GM06990 (cell line): Measurements from ENCODE around the gene CCDC27.

Experiments used
- DNase-seq: peaks from one replicate; pipeline ENCODE4 v3.0.0-alpha.2; 2011; ENCODE audit not compliant: insufficient read length; ENCODE audit errors: extremely low read depth
- H3K27me3 ChIP-seq: replicated peaks from 2 replicates; pipeline ENCODE4 v1.6.0; 2011; ENCODE audit warnings: low read length; ENCODE audit not compliant: control insufficient read depth, insufficient read depth
- H3K36me3 ChIP-seq: 2 replicates; pipeline ENCODE4 v1.5.1; 2011; ENCODE audit warnings: low read length; ENCODE audit not compliant: control insufficient read depth, insufficient read depth
- H3K4me3 ChIP-seq: replicated peaks from 2 replicates; pipeline ENCODE4 v1.5.1; 2011; ENCODE audit warnings: low read depth, mild to moderate bottlenecking, control low read depth, low read length
- CTCF ChIP-seq: IDR thresholded peaks from 2 replicates; pipeline ENCODE4 v1.5.1; 2011; ENCODE audit warnings: low read length, control low read depth, mild to moderate bottlenecking, inconsistent platforms; ENCODE audit not compliant: insufficient read depth, poor library complexity, severe bottlenecking

CCDC27 gene

GRCh38 chr1:3706651-3707297 is 45.5 kb upstream of the CCDC27 start:
- Histone ChIP-seq H3K4me3 (no peak overlapping the region), H3K27me3 (no peaks in the 10 kb centered on the region), H3K36me3 (peaks cover 11% of the 10 kb centered on the region)
- no peak for DNase-seq
- no peak for TF ChIP-seq CTCF

GRCh38 chr1:3707298-3707938 is 44.8 kb upstream of the CCDC27 start:
- TF ChIP-seq CTCF: no peak
- H3K36me3 ChIP-seq: peaks cover 11% of the 10 kb centered on the region
- no peaks in the 10 kb centered on the region for H3K27me3 ChIP-seq
- H3K4me3 ChIP-seq: no peak overlapping the region
- DNase-seq: no peak

- no peak for DNase-seq
- no peak for TF ChIP-seq CTCF
- H3K4me3 ChIP-seq: no peak overlapping the region
- H3K36me3 ChIP-seq: peaks cover 11% of the 10 kb centered on the region
- H3K27me3 ChIP-seq: no peaks in the 10 kb centered on the region
Observed at GRCh38 chr1:3707939-3708328, 44.3 kb upstream of the CCDC27 start.

DNA sequence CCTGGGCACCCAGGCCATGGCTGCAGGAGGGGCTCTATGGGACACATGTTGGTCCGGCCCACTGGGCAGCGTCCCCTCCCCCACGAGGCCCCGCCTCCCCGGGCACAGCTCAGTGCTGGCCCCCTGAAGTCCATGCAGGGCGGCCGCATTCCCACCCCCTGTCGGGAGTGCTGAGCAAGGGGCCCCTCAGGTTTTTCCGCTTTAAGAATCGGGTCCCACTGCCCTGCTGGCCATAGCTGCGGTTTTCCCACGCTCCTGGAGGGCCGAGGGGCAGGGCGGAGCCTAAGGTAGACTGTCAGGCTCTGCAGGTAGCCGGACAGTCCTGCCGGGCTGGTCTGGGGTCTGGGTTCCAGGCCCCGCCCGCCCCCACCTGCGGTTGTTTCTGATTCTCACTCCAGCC is 43.5 kb upstream of the CCDC27 start:
- no peak overlapping the region for H3K4me3 ChIP-seq
- H3K36me3 ChIP-seq: peaks cover 13% of the 10 kb centered on the region
- H3K27me3 ChIP-seq: no peaks in the 10 kb centered on the region
- no peak for DNase-seq
- no peak for TF ChIP-seq CTCF

DNA sequence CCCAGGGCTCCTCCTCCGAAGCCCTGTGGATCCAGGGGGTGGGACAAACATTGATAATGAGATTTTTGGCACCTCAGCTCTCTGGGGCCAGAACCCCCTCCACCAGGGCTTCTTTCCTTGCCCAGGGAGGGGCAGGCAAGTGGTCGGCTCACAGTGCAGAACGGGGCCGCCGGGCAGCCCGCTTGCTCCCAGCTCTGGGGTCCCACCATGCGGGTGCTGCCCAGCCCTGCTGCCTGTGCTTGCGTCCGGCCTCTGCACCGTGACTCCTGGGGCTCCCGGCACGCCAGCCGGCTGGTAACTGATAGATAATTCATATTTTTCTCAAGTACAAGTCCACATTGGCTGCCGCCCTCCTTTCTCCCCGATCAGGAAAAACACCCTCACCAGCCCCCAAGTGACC is 42.0 kb upstream of the CCDC27 start:
- no peak overlapping the region for H3K4me3 ChIP-seq
- no peak for TF ChIP-seq CTCF
- H3K27me3 ChIP-seq: no peaks in the 10 kb centered on the region
- no peak for DNase-seq
- H3K36me3 ChIP-seq: peaks cover 13% of the 10 kb centered on the region
